CD4-positive, alpha-beta T cell (primary cell): ENCODE results near the gene RIMS1. TPM values are rescaled to one million over a fixed set of nuclear protein-coding genes. Genes with fewer than 3 reads are reported as not detected.

ENCODE experiments used
- ATAC-seq: fragments of 200-7000 bp; cut with Tn5 transposase; one replicate; pipeline ENCODE4 v1.10.0; 2022; ENCODE audit warnings: mild to moderate bottlenecking; ENCODE audit not compliant: poor library complexity
- CTCF ChIA-PET: fragments of 350-600 bp; sonication (Branson Sonifier 250); formaldehyde crosslinking; loops from one replicate; lab custom pipeline; 2021; ENCODE audit warnings: antibody characterized with exemption, inconsistent platforms; lab: Charles Lee
- POLR2A ChIA-PET: fragments of 350-600 bp; sonication (Branson Sonifier 250); formaldehyde crosslinking; loops from one replicate; lab custom pipeline; 2021; ENCODE audit warnings: antibody characterized with exemption, inconsistent platforms; lab: Charles Lee
- DNase-seq, 14 experiments: peaks; one replicate each; pipeline ENCODE4 v3.0.0-alpha.2; 2013 to 2020; ENCODE audit warnings: mixed read lengths in 2 of 14
- H3K27ac ChIP-seq, 2 donors: one replicate each; pipeline versions ENCODE4 v1.5.1 to v1.7.0; 2013; ENCODE audit warnings: low read length in 2 of 2, low read depth in 1 of 2, mild to moderate bottlenecking in 1 of 2
- H3K27me3 ChIP-seq, 2 experiments: 1 replicate in 1 of 2; 2 replicates in 1 of 2; pipeline versions ENCODE4 v1.6.1 to v1.7.0; 2013; ENCODE audit warnings: low read length in 2 of 2, control low read depth in 1 of 2, mild to moderate bottlenecking in 1 of 2, moderate library complexity in 1 of 2; ENCODE audit not compliant: insufficient read depth in 2 of 2, control insufficient read depth in 1 of 2
- H3K36me3 ChIP-seq: one replicate; pipeline ENCODE4 v1.6.1; 2013; ENCODE audit warnings: low read length, control low read depth; ENCODE audit not compliant: insufficient read depth
- H3K4me1 ChIP-seq: one replicate; pipeline ENCODE4 v1.6.1; 2013; ENCODE audit warnings: low read length, control low read depth; ENCODE audit not compliant: insufficient read depth
- H3K4me3 ChIP-seq: one replicate; pipeline ENCODE4 v1.5.1; 2013; ENCODE audit warnings: mild to moderate bottlenecking, low read length, moderate library complexity
- H3K9me3 ChIP-seq, 2 experiments: 1 replicate in 1 of 2; 2 replicates in 1 of 2; pipeline versions ENCODE4 v1.6.1 to v1.7.0; 2013; ENCODE audit warnings: low read length in 2 of 2, mild to moderate bottlenecking in 2 of 2, control low read depth in 1 of 2, moderate library complexity in 1 of 2; ENCODE audit not compliant: control insufficient read depth in 1 of 2, insufficient read depth in 1 of 2
- H3K27ac Mint-ChIP-seq: one replicate; pipeline ENCODE4 v1.8.0; 2020; ENCODE audit warnings: mixed read lengths
- H3K27me3 Mint-ChIP-seq: one replicate; pipeline ENCODE4 v1.8.0; 2021; ENCODE audit warnings: mixed read lengths
- H3K36me3 Mint-ChIP-seq: one replicate; pipeline ENCODE4 v1.8.0; 2021; ENCODE audit warnings: low read depth, mixed read lengths
- H3K4me1 Mint-ChIP-seq: one replicate; pipeline ENCODE4 v1.8.0; 2021; ENCODE audit warnings: low read depth, mixed read lengths
- H3K4me3 Mint-ChIP-seq: one replicate; pipeline ENCODE4 v1.8.0; 2020; ENCODE audit warnings: mild to moderate bottlenecking, mixed read lengths
- H3K9me3 Mint-ChIP-seq: one replicate; pipeline ENCODE4 v1.8.0; 2020; ENCODE audit warnings: mixed read lengths
- CTCF ChIP-seq: fragments of 200-600 bp; IDR thresholded peaks from one replicate; pipeline ENCODE4 v1.8.0; 2022; ENCODE audit warnings: antibody characterized with exemption, mild to moderate bottlenecking
- intact Hi-C, 2 experiments: fragments of 100-400 bp; cut with DNase I in 1 of 2; cut with micrococcal nuclease in 1 of 2; formaldehyde crosslinking; loops; one replicate each; pipeline versions ENCODE4 v1.15.1 to v1.9.0; 2023 to 2025; cut with DNase I, micrococcal nuclease
- total RNA-seq, 174 experiments: library from RNA in 2 of 174; stranded (reverse) in 2 of 174; gene quantifications; one replicate each; pipeline ENCODE4 v1.2.3 and lab custom pipeline; 2021 to 2026

The RIMS1 gene
- total RNA-seq, 2 experiments from 2014 or later = not detected

- intact Hi-C loops = no loop called here
- no peaks in the 10 kb centered on the region for H3K9me3 Mint-ChIP-seq
- no peak overlapping the region for H3K4me3 Mint-ChIP-seq
- Histone ChIP-seq H3K4me3 (no peak overlapping the region), H3K9me3 (no peaks in the 10 kb centered on the region), H3K27me3 (no peaks in the 10 kb centered on the region), H3K4me1 (no peaks in the 10 kb centered on the region), H3K27ac (no peak overlapping the region), H3K36me3 (no peaks in the 10 kb centered on the region)
- no peak for DNase-seq
- H3K27ac Mint-ChIP-seq = no peak overlapping the region
- no peaks in the 10 kb centered on the region for H3K36me3 Mint-ChIP-seq
- no peaks in the 10 kb centered on the region for H3K4me1 Mint-ChIP-seq
- no peaks in the 10 kb centered on the region for H3K27me3 Mint-ChIP-seq
- no peak for TF ChIP-seq CTCF
- ATAC-seq = no peak
- POLR2A ChIA-PET = no interaction called here
- CTCF ChIA-PET = no interaction called here
These were observed 385.2 kb downstream of the RIMS1 start for GRCh38 chr6:72271531-72271930.

- H3K36me3 Mint-ChIP-seq = no peaks in the 10 kb centered on the region
- Histone ChIP-seq H3K27ac (no peak overlapping the region), H3K4me1 (no peaks in the 10 kb centered on the region), H3K36me3 (no peaks in the 10 kb centered on the region), H3K4me3 (no peak overlapping the region), H3K27me3 (no peaks in the 10 kb centered on the region), H3K9me3 (no peaks in the 10 kb centered on the region)
- H3K9me3 Mint-ChIP-seq = no peaks in the 10 kb centered on the region
- H3K27ac Mint-ChIP-seq = no peak overlapping the region
- ChIA-PET CTCF (no interaction called here), POLR2A (no interaction called here)
- H3K27me3 Mint-ChIP-seq = no peaks in the 10 kb centered on the region
- DNase-seq (no peak), ATAC-seq (no peak)
- intact Hi-C loops = no loop called here
- no peak overlapping the region for H3K4me3 Mint-ChIP-seq
- H3K4me1 Mint-ChIP-seq = no peaks in the 10 kb centered on the region
- TF ChIP-seq CTCF = no peak
These were observed 386.6 kb downstream of the RIMS1 start for GRCh38 chr6:72272958-72273357.

GRCh38 chr6:72275888-72276287 lies 389.5 kb downstream of the RIMS1 start:
- ATAC-seq (no peak), DNase-seq (no peak)
- Mint-ChIP-seq H3K4me3 (no peak overlapping the region), H3K9me3 (no peaks in the 10 kb centered on the region), H3K27ac (no peak overlapping the region), H3K36me3 (no peaks in the 10 kb centered on the region), H3K27me3 (no peaks in the 10 kb centered on the region), H3K4me1 (no peaks in the 10 kb centered on the region)
- no peak overlapping the region for H3K4me3 ChIP-seq
- ChIA-PET CTCF (no interaction called here), POLR2A (no interaction called here)
- no peaks in the 10 kb centered on the region for H3K4me1 ChIP-seq
- H3K36me3 ChIP-seq = no peaks in the 10 kb centered on the region
- no peaks in the 10 kb centered on the region for H3K27me3 ChIP-seq
- H3K27ac ChIP-seq = no peak overlapping the region
- TF ChIP-seq CTCF = no peak
- intact Hi-C loops = no loop called here
- H3K9me3 ChIP-seq = no peaks in the 10 kb centered on the region
